ENCODE results near the gene VGLL4.

DNA sequence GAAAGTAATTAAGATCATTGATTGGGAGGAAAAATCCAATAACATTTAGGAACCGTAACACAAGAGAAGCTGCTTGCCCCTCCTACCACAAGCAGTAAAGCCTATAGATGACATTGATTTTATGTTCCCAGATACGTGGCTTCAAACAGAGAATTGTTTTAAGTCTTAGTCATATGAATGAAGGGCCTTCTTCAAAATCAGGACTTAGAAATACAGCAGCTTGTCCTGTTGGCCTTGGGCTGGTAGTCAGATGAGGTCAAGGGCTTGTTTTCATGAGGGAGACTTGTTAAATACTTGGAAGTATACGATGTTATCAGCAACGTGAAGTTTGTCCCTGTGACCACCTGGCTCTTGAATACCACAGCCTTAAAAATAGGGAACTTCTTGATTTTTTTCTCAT is 114.4 kb downstream of the VGLL4 start:
- TF ChIP-seq GATA2 (IDR thresholded peaks at IDR 0.05; ENCODE audit: low read depth, low read length) (no peak), GATA3 (IDR thresholded peaks at IDR 0.05; ENCODE audit: low read depth, low read length) (no peak)
